IPS-20b (cell line): ENCODE results near the gene STAG3.

Source experiments
- H3K27ac ChIP-seq: one replicate; pipeline ENCODE4 v1.5.1; 2013; ENCODE audit warnings: low read length
- H3K27me3 ChIP-seq: 2 replicates; pipeline ENCODE4 v1.6.1; 2013; ENCODE audit warnings: mild to moderate bottlenecking, low read length, inconsistent platforms; ENCODE audit not compliant: insufficient read depth
- H3K36me3 ChIP-seq: 2 replicates; pipeline ENCODE4 v1.6.1; 2013; ENCODE audit warnings: low read depth, mild to moderate bottlenecking, inconsistent platforms, low read length, moderate library complexity; ENCODE audit not compliant: insufficient read depth
- H3K4me1 ChIP-seq: 2 replicates; pipeline ENCODE4 v1.6.1; 2013; ENCODE audit warnings: mild to moderate bottlenecking, control low read depth, inconsistent platforms, low read length, moderate library complexity; ENCODE audit not compliant: insufficient read depth
- H3K4me3 ChIP-seq: 2 replicates; pipeline ENCODE4 v1.5.1; 2013; ENCODE audit warnings: mild to moderate bottlenecking, low read length, inconsistent platforms
- H3K9ac ChIP-seq: 2 replicates; pipeline ENCODE4 v1.6.1; 2013; ENCODE audit warnings: low read depth, mild to moderate bottlenecking, inconsistent platforms, low read length, moderate library complexity
- H3K9me3 ChIP-seq: 2 replicates; pipeline ENCODE4 v1.6.1; 2013; ENCODE audit warnings: mild to moderate bottlenecking, low read depth, low read length, inconsistent platforms; ENCODE audit not compliant: insufficient read depth

The STAG3 gene

DNA sequence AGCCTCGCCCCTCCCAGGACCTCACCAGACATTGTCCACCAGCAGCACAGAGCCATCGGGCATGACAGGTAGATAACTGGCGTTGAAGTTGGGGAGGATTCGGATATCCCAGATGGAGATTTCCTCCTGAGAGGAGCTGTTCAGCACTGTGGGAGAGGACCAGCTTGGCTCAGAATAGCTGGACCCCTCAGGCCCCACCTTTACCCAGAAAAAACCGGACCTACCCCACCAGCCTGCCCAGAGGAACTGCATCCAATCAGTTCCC, 20.7 kb upstream of the STAG3 start:
- no peaks in the 10 kb centered on the region for H3K27me3 ChIP-seq
- H3K36me3 ChIP-seq = peaks cover 50% of the 10 kb centered on the region
- no peaks in the 10 kb centered on the region for H3K9me3 ChIP-seq
- H3K4me3 ChIP-seq = peak overlapping the region; percentile 74; the same call in 1 of the 2 replicates
- H3K4me1 ChIP-seq = 0 out of 2 replicates have a peak, but pooled peaks cover 9% of the 10 kb centered on the region
- no peak overlapping the region for H3K27ac ChIP-seq
- peak overlapping the region; percentile 72; the same call in 1 of the 2 replicates for H3K9ac ChIP-seq

- Histone ChIP-seq H3K4me1 (0 out of 2 replicates have a peak, but pooled peaks cover 9% of the 10 kb centered on the region), H3K9ac (peak overlapping the region; percentile 72; the same call in 1 of the 2 replicates), H3K27me3 (no peaks in the 10 kb centered on the region), H3K36me3 (peaks cover 44% of the 10 kb centered on the region), H3K27ac (no peak overlapping the region), H3K9me3 (no peaks in the 10 kb centered on the region), H3K4me3 (peak overlapping the region; percentile 74)
Measured at GRCh38 chr7:100157334-100158228, 20.1 kb upstream of the STAG3 start.

GRCh38 chr7:100158229-100159098, 19.3 kb upstream of the STAG3 start, which contains the start of gene TRAPPC14:
Gene TRAPPC14, minus strand, starts transcription at chr7:100158723. Its CDS starts 224 bp downstream, at chr7:100158499.
- Histone ChIP-seq H3K36me3 (peaks cover 35% of the 10 kb centered on the region), H3K9ac (peak within 1 kb of the TSS; percentile 72; the same call in 1 of the 2 replicates), H3K27me3 (no peaks in the 10 kb centered on the region), H3K27ac (no peak within 1 kb of the TSS), H3K4me1 (0 out of 2 replicates have a peak, but pooled peaks cover 9% of the 10 kb centered on the region), H3K4me3 (peak within 1 kb of the TSS; percentile 74), H3K9me3 (no peaks in the 10 kb centered on the region)

- Histone ChIP-seq H3K27ac (no peak overlapping the region), H3K36me3 (peaks cover 28% of the 10 kb centered on the region), H3K4me1 (0 out of 2 replicates have a peak, but pooled peaks cover 9% of the 10 kb centered on the region), H3K27me3 (no peaks in the 10 kb centered on the region), H3K9me3 (no peaks in the 10 kb centered on the region), H3K9ac (peak overlapping the region; percentile 64; the same call in 1 of the 2 replicates), H3K4me3 (peak overlapping the region; percentile 74)
Measured at GRCh38 chr7:100159099-100159623, 18.6 kb upstream of the STAG3 start.

DNA sequence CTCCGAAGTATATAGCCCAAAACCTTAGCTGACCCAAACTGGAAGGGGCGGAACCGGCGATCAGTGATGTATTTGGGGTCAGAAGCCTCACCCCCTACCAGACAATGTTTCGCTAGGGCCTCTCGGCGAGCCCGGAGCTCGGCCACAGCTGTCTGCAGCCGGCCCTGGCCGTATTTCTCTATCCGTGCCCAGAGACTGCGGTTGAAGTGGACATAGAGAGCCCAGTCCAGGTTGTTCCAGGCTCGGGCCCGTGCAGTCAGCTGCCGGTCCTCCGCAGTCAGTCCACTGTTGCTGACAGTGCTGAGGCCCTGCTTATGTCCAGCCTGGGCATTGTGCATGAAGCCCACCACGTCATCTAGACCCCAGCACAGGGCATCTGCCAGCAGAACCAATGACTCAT, 17.7 kb upstream of the STAG3 start:
- Histone ChIP-seq H3K4me1 (0 out of 2 replicates have a peak, but pooled peaks cover 9% of the 10 kb centered on the region), H3K27ac (no peak overlapping the region), H3K4me3 (no peak overlapping the region)

GRCh38 chr7:100163006-100163531, 14.6 kb upstream of the STAG3 start:
- H3K27me3 ChIP-seq = peaks cover 22% of the 10 kb centered on the region
- no peak overlapping the region for H3K27ac ChIP-seq
- peaks cover 3% of the 10 kb centered on the region; the same call in 1 of the 2 replicates for H3K4me1 ChIP-seq
- no peaks in the 10 kb centered on the region for H3K36me3 ChIP-seq
- H3K4me3 ChIP-seq = no peak overlapping the region
- no peaks in the 10 kb centered on the region for H3K9me3 ChIP-seq
- H3K9ac ChIP-seq = no peak overlapping the region

More for the DNA sequence above, 17.7 kb upstream of the STAG3 start:
- Histone ChIP-seq H3K27me3 (no peaks in the 10 kb centered on the region), H3K9ac (no peak overlapping the region), H3K36me3 (peaks cover 19% of the 10 kb centered on the region), H3K9me3 (no peaks in the 10 kb centered on the region)

GRCh38 chr7:100163871-100164270, 13.8 kb upstream of the STAG3 start:
- H3K4me3 ChIP-seq = no peak overlapping the region
- H3K36me3 ChIP-seq = no peaks in the 10 kb centered on the region
- H3K27me3 ChIP-seq = peaks cover 25% of the 10 kb centered on the region
- H3K4me1 ChIP-seq = peaks cover 3% of the 10 kb centered on the region; the same call in 1 of the 2 replicates
- no peak overlapping the region for H3K9ac ChIP-seq
- H3K27ac ChIP-seq = no peak overlapping the region
- no peaks in the 10 kb centered on the region for H3K9me3 ChIP-seq

DNA sequence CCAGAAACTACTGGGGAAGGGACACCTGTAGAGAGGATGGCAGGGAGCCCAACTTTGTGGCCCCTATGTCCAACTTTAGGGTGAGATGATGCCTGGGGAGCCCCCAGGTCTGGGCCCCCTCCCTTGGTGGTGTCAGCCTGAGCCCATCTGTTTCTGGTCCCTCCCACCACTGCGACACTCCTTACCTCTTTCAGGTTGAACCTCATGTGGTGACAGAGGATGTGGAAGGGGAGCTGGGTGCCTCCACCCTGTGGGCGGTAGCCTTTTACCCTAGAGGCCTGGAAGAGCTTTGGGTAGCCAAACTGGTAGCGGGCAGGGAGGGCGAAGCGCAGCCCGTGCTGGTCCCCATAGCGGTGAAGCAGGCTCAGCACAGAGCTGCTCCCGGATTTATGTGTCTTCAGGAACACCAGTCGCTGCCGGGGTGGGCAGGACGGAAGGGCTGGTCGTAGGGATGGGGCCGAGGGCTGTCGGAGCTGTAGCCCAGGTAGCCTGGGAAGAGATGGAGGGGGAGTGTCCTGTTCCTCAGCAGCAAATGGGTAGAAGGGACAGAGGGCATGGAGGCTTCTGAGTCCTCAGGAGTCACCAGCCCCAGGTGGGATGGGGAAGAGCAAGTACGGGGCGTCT, 11.3 kb upstream of the STAG3 start:
- H3K4me3 ChIP-seq = no peak overlapping the region
- no peak overlapping the region for H3K27ac ChIP-seq
- H3K9ac ChIP-seq = no peak overlapping the region
- H3K4me1 ChIP-seq = peaks cover 14% of the 10 kb centered on the region; the same call in 1 of the 2 replicates
- H3K36me3 ChIP-seq = no peaks in the 10 kb centered on the region
- no peaks in the 10 kb centered on the region for H3K9me3 ChIP-seq
- H3K27me3 ChIP-seq = peaks cover 25% of the 10 kb centered on the region

DNA sequence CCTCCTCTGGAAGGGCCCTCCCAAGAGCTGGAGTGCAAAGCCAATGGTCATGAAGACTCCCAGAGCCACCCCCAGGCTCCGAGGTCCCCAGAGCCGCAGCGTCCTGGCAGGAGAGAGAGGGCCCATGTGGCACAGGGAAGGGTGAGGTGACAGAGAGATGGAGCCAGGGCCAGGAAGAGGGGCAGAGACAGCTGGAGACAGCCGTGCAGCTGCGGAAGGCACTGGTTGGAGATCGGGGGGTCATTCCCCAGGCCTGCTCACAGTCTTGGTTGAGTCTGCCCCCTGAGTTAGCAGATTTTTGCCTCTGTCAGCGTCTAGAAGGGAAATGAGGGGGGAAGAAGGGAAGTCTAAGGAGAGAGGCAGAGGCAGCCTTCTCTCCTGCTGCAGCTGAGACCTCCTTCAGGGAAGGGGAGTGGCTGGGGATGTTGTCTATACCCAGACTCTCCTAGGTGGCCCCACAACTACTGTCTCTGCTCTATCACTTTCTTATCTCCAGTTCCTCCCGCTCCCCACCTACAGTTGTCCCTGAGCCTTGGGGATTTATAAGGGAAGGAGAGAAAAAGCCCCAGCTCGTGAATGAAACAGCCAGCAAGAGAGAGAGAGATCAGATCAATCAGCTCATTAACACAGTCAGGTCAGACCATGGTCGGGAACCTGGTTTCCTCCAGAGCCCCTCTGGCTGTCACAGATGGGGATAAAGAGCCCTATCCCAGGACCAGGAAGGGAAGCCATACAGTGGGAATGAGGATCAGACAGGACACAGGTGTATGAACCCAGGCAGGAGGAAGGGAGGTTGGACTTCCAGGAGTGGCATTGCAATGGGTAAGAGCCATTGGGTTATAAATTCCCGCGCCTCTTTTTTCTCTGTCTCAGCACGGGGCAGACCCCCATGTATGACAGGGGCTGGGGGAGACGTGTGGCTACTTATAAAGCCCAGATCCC, 10.5 kb upstream of the STAG3 start:
- Histone ChIP-seq H3K27me3 (peaks cover 28% of the 10 kb centered on the region), H3K36me3 (no peaks in the 10 kb centered on the region), H3K27ac (no peak overlapping the region), H3K9me3 (no peaks in the 10 kb centered on the region), H3K9ac (peak overlapping the region; percentile 79; the same call in 1 of the 2 replicates), H3K4me1 (peaks cover 14% of the 10 kb centered on the region; the same call in 1 of the 2 replicates), H3K4me3 (peak overlapping the region; percentile 83)

DNA sequence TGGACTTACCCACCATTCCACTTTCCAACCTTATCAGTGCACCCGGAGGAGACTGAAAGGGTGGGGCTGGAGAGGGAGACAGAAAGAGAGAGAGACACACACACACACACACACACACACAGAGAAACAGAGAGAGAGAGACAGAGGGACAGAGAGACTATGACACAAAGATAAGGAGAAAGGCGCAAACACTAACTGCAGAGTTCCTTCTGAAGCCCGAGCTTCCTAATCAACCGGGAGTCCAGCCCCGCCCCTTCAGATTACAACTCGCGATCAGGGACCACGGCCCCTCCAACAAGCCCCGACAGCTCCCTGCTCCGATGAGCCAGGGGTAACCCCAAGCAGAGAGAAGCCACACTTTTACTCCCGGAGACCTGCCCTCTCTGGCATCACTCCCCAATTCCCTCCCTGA, 9.8 kb upstream of the STAG3 start:
- Histone ChIP-seq H3K27ac (no peak overlapping the region), H3K9me3 (no peaks in the 10 kb centered on the region), H3K36me3 (no peaks in the 10 kb centered on the region), H3K9ac (peak overlapping the region; percentile 79; the same call in 1 of the 2 replicates), H3K4me3 (peak overlapping the region; percentile 83), H3K27me3 (peaks cover 28% of the 10 kb centered on the region), H3K4me1 (peaks cover 14% of the 10 kb centered on the region; the same call in 1 of the 2 replicates)
